B cell (primary cell): ENCODE measurements around the gene MICA. TPM values are rescaled to one million over a fixed set of nuclear protein-coding genes. Genes with fewer than 3 reads are reported as not detected.

ENCODE experiments used
- ATAC-seq: fragments of 200-7000 bp; cut with Tn5 transposase; one replicate; pipeline ENCODE4 v1.10.0; 2021; ENCODE audit warnings: low read depth, mild to moderate bottlenecking, moderate number of reproducible peaks, moderate library complexity
- CTCF ChIA-PET: fragments of 350-600 bp; sonication (Branson Sonifier 250); formaldehyde crosslinking; loops from one replicate; lab custom pipeline; 2021; ENCODE audit warnings: antibody characterized with exemption, inconsistent platforms; lab: Charles Lee
- POLR2A ChIA-PET: fragments of 350-600 bp; sonication (Branson Sonifier 250); formaldehyde crosslinking; loops from one replicate; lab custom pipeline; 2021; ENCODE audit warnings: antibody characterized with exemption; lab: Charles Lee
- DNase-seq: peaks from one replicate; pipeline ENCODE4 v3.0.0; 2013
- H2AFZ ChIP-seq: 2 replicates; pipeline ENCODE4 v1.6.1; 2012; ENCODE audit warnings: mild to moderate bottlenecking, low read depth, low read length; ENCODE audit not compliant: insufficient read depth, poor library complexity, severe bottlenecking
- H3K27ac ChIP-seq, 2 donors: 1 replicate in 1 of 2; 2 replicates in 1 of 2; pipeline ENCODE4 v1.5.1; 2012 to 2013; ENCODE audit warnings: low read length in 2 of 2, mild to moderate bottlenecking in 2 of 2, moderate library complexity in 1 of 2
- H3K27me3 ChIP-seq, 4 experiments: fragments of 200-600 bp in 1 of 4; sonication (generic) in 1 of 4; replicated peaks in 1 of 4; 1 replicate in 2 of 4; 2 replicates in 2 of 4; pipeline versions ENCODE4 v1.6.1 to v1.7.0; 2013 to 2016; ENCODE audit warnings: low read length in 3 of 4, mild to moderate bottlenecking in 2 of 4, mixed read lengths in 1 of 4, moderate library complexity in 1 of 4; ENCODE audit not compliant: insufficient read depth in 4 of 4, control insufficient read depth in 3 of 4; ENCODE audit errors: control extremely low read depth in 1 of 4
- H3K36me3 ChIP-seq, 2 experiments: replicated peaks in 1 of 2; 1 replicate in 1 of 2; 2 replicates in 1 of 2; pipeline versions ENCODE4 v1.6.1 to v1.7.1; 2013; ENCODE audit warnings: low read length in 1 of 2; ENCODE audit not compliant: insufficient read depth in 2 of 2, control insufficient read depth in 1 of 2; ENCODE audit errors: control extremely low read depth in 1 of 2, extremely low read depth in 1 of 2
- H3K4me1 ChIP-seq, 2 donors: fragments of 200-600 bp in 1 of 2; sonication (generic) in 1 of 2; 1 replicate in 1 of 2; 2 replicates in 1 of 2; pipeline versions ENCODE4 v1.5.1 to v1.6.1; 2013 to 2017; ENCODE audit warnings: low read length in 2 of 2; ENCODE audit not compliant: control insufficient read depth in 2 of 2, insufficient read depth in 2 of 2
- H3K4me2 ChIP-seq: replicated peaks from 2 replicates; pipeline ENCODE3; 2012; ENCODE audit warnings: mild to moderate bottlenecking, low read depth, low read length; ENCODE audit not compliant: poor library complexity, severe bottlenecking
- H3K4me3 ChIP-seq, 5 experiments: fragments of 200-600 bp in 1 of 5; sonication (generic) in 1 of 5; 1 replicate in 3 of 5; 2 replicates in 2 of 5; pipeline versions ENCODE4 v1.5.1 to v1.7.0; 2011 to 2016; ENCODE audit warnings: low read length in 4 of 5, mild to moderate bottlenecking in 4 of 5, low read depth in 2 of 5, control low read depth in 1 of 5, moderate library complexity in 1 of 5; ENCODE audit not compliant: insufficient read depth in 1 of 5; ENCODE audit errors: control extremely low read depth in 1 of 5, extremely low read depth in 1 of 5
- H3K79me2 ChIP-seq: fragments of 200-600 bp; sonication (generic); one replicate; pipeline ENCODE4 v1.6.0; 2016; ENCODE audit warnings: low read length; ENCODE audit not compliant: control insufficient read depth, insufficient read depth
- H3K9ac ChIP-seq: fragments of 200-600 bp; sonication (generic); 2 replicates; pipeline ENCODE4 v1.6.1; 2017; ENCODE audit warnings: mild to moderate bottlenecking, low read length, moderate library complexity
- H3K9me3 ChIP-seq, 3 donors: one replicate each; pipeline versions ENCODE4 v1.6.1 to v1.7.1; 2013; ENCODE audit warnings: low read length in 2 of 3; ENCODE audit not compliant: control insufficient read depth in 2 of 3, insufficient read depth in 1 of 3; ENCODE audit errors: control extremely low read depth in 1 of 3
- H4K20me1 ChIP-seq: 2 replicates; pipeline ENCODE4 v1.6.0; 2012; ENCODE audit warnings: mild to moderate bottlenecking, low read length; ENCODE audit not compliant: insufficient read depth, control insufficient read depth, poor library complexity, severe bottlenecking
- H3K27ac Mint-ChIP-seq: one replicate; pipeline ENCODE4 v1.8.0; 2021; ENCODE audit warnings: mixed read lengths
- H3K27me3 Mint-ChIP-seq: one replicate; pipeline ENCODE4 v1.8.0; 2021; ENCODE audit warnings: mixed read lengths
- H3K4me1 Mint-ChIP-seq: one replicate; pipeline ENCODE4 v1.8.0; 2021; ENCODE audit warnings: mixed read lengths
- H3K4me3 Mint-ChIP-seq: one replicate; pipeline ENCODE4 v1.8.0; 2021; ENCODE audit warnings: mixed read lengths
- H3K9me3 Mint-ChIP-seq: one replicate; pipeline ENCODE4 v1.8.0; 2022; ENCODE audit warnings: mixed read lengths; ENCODE audit not compliant: insufficient read depth
- EZH2 ChIP-seq: IDR thresholded peaks from 2 replicates; pipeline ENCODE4 v1.6.1; 2012; ENCODE audit warnings: borderline replicate concordance, low read depth, mild to moderate bottlenecking, moderate library complexity, low read length; ENCODE audit not compliant: insufficient read depth, poor library complexity, severe bottlenecking
- WGBS: methylation state at CpG from one replicate; pipeline ENCODE4 v1.1.5; 2013; ENCODE audit warnings: missing lambda C conversion rate; ENCODE audit not compliant: insufficient coverage; 5-methylcytosine and 5-hydroxymethylcytosine counted together
- intact Hi-C: fragments of 100-400 bp; cut with micrococcal nuclease; formaldehyde crosslinking; loops from one replicate; pipeline ENCODE4 v1.10.0; 2022
- polyA plus RNA-seq: library from polyadenylated mRNA; depleted of rRNA; stranded (reverse); fragments of >200 nt; gene quantifications from 2 replicates; pipeline ENCODE4 v1.2.3, GENCODE V29; 2012
- total RNA-seq, 2 donors: library from RNA; stranded (reverse); fragments of 120-200 nt in 1 of 2; gene quantifications; 1 replicate in 1 of 2; 2 replicates in 1 of 2; pipeline versions ENCODE4 v1.2.3 to v1.2.4, GENCODE V29; 2013 to 2022
- TF ChIP-seq, protein P1 (sequence below): fragments of 200-600 bp; IDR thresholded peaks from one replicate; pipeline ENCODE4 v1.8.0; 2022; ENCODE audit warnings: antibody characterized with exemption, mild to moderate bottlenecking

Gene MICA
- total and polyA plus RNA-seq, 2 donors (not counting 1 experiment from before 2014, with no cell fraction given) = 13.9 to 28.5 TPM

- H3K4me3 Mint-ChIP-seq = no peak overlapping the region
- intact Hi-C loops = no loop called here
- Histone ChIP-seq H3K9ac (no peak overlapping the region), H4K20me1 (no peaks in the 10 kb centered on the region), H3K27me3 (peaks cover 0 to 11% (median 5%) of the 10 kb centered on the region in 4 experiments), H3K79me2 (peaks cover 22% of the 10 kb centered on the region), H3K27ac (no peak overlapping the region), H3K4me3 (no peak overlapping the region), H3K9me3 (no peaks in the 10 kb centered on the region), H3K36me3 (no peaks in the 10 kb centered on the region), H2AFZ (no peak overlapping the region), H3K4me2 (no peak overlapping the region), H3K4me1 (peaks cover 17 to 18% of the 10 kb centered on the region in 2 donors)
- H3K4me1 Mint-ChIP-seq = peaks cover 24% of the 10 kb centered on the region
- H3K27ac Mint-ChIP-seq = no peak overlapping the region
- ATAC-seq = no peak
- TF ChIP-seq, protein P1, sequence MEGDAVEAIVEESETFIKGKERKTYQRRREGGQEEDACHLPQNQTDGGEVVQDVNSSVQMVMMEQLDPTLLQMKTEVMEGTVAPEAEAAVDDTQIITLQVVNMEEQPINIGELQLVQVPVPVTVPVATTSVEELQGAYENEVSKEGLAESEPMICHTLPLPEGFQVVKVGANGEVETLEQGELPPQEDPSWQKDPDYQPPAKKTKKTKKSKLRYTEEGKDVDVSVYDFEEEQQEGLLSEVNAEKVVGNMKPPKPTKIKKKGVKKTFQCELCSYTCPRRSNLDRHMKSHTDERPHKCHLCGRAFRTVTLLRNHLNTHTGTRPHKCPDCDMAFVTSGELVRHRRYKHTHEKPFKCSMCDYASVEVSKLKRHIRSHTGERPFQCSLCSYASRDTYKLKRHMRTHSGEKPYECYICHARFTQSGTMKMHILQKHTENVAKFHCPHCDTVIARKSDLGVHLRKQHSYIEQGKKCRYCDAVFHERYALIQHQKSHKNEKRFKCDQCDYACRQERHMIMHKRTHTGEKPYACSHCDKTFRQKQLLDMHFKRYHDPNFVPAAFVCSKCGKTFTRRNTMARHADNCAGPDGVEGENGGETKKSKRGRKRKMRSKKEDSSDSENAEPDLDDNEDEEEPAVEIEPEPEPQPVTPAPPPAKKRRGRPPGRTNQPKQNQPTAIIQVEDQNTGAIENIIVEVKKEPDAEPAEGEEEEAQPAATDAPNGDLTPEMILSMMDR = no peak
- DNase-seq = no peak
- WGBS = no CpG with 5 or more reads among the region's 5 CpGs
- ChIA-PET CTCF (interaction anchor here (1.0 to 1.1 kb wide), 2 partner anchors 166 to 225 kb away, joined by 5 read pairs; no protein-coding TSS in a partner anchor), POLR2A (no interaction called here)
- peaks cover 14% of the 10 kb centered on the region for H3K27me3 Mint-ChIP-seq
- H3K9me3 Mint-ChIP-seq = no peaks in the 10 kb centered on the region
These were observed 40.6 kb upstream of the MICA start for GRCh38 chr6:31362751-31363150.

GRCh38 chr6:31363811-31364210 is 39.6 kb upstream of the MICA start:
- Histone ChIP-seq H3K27me3 (peaks cover 0 to 13% (median 8%) of the 10 kb centered on the region in 4 experiments), H3K4me2 (no peak overlapping the region), H3K36me3 (no peaks in the 10 kb centered on the region), H3K4me3 (no peak overlapping the region), H3K79me2 (peaks cover 12% of the 10 kb centered on the region), H3K27ac (no peak overlapping the region), H4K20me1 (no peaks in the 10 kb centered on the region), H3K9ac (no peak overlapping the region), H3K4me1 (peaks cover 9 to 10% of the 10 kb centered on the region in 2 donors), H2AFZ (no peak overlapping the region), H3K9me3 (no peaks in the 10 kb centered on the region)
- POLR2A ChIA-PET = interaction anchor here (0.6 kb wide), 1 partner anchor 168 kb away, joined by 4 read pairs; no protein-coding TSS in a partner anchor
- ATAC-seq = no peak
- Mint-ChIP-seq H3K4me1 (peaks cover 14% of the 10 kb centered on the region), H3K4me3 (no peak overlapping the region), H3K27me3 (peaks cover 25% of the 10 kb centered on the region), H3K27ac (no peak overlapping the region), H3K9me3 (no peaks in the 10 kb centered on the region)
- no peak for DNase-seq
- no peak for TF ChIP-seq EZH2
- TF ChIP-seq, protein P1 = no peak
- intact Hi-C loops = no loop called here
- CTCF ChIA-PET = interaction anchor here (11.3 kb wide), 1 partner anchor 169 kb away, joined by 210 read pairs; no protein-coding TSS in a partner anchor
